ENCODE measurements around the gene KLC4.

DNA sequence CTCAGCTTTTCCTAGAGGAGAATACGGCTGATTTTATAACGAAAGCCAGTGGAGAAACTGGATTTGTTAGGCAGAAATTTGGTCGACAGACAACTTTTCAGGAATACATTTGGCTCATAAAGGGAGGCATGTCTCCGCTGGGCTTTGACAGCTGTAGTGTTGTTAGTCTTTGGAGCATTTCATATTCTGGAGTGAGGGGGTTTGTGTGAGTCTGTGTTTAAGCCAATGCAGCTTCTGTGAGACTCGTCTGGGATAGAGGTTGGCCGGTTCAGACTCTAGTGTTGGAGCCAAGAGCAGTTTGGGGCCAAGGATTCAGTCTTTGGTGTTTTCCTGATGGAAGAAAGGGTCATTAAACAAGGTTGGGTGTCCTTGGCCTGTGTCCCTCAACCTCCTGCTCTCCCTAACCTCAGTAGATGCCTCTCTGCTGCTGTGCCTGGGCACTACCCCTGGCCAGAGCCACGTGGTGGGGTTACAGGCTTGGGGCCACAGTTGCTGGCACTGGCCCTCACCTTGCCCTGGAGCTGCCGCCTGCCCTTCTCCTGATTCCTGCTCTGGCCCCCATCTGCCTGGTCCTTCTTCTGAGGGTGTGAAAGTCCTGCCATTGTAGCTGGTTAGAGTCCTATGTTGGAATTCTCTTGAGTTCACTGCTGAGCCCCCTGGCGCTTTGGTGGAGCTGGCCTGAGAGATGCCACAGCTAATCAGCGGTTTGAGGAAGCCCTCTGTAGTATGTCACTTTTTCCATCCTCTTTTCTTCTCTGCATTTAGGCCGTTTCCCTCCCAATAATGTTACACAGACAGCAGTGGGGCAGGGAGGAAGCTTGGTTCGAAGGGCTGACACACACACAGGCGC, 23.6 kb downstream of the KLC4 start:
- TF ChIP-seq GATA2 (IDR thresholded peaks at IDR 0.05; ENCODE audit: low read depth, low read length) (no peak), GATA3 (IDR thresholded peaks at IDR 0.05; ENCODE audit: low read depth, low read length) (no peak)
